NCI-H82 (cell line): Measurements from ENCODE around the gene PLPPR3.
"Not testable (repeated sequence)": the region's sequence is repeated elsewhere in the genome, so short reads cannot be mapped to it uniquely, and the experiment has no call there.

Source experiments
- DNase-seq: peaks from one replicate; lab custom pipeline; 2025; lab: John Stamatoyannopoulos, UW

The PLPPR3 gene

DNA sequence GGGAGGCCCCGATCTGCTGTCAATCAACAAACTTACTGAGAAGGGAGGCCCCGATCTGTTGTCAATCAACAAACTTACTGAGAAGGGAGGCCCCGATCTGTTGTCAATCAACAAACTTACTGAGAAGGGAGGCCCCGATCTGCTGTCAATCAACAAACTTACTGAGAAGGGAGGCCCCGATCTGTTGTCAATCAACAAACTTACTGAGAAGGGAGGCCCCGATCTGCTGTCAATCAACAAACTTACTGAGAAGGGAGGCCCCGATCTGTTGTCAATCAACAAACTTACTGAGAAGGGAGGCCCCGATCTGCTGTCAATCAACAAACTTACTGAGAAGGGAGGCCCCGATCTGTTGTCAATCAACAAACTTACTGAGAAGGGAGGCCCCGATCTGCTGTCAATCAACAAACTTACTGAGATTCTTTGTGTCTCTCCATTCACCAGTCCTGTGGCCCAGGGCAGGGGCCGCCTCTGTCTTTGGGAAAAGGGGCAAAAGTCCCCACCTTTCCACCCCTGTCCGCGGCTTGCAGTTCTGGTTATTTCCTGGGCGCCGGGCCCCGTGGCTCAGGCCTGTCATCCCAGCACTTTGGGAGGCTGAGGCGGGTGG is 32.0 kb upstream of the PLPPR3 start:
- DNase-seq = not testable (repeated sequence)

DNA sequence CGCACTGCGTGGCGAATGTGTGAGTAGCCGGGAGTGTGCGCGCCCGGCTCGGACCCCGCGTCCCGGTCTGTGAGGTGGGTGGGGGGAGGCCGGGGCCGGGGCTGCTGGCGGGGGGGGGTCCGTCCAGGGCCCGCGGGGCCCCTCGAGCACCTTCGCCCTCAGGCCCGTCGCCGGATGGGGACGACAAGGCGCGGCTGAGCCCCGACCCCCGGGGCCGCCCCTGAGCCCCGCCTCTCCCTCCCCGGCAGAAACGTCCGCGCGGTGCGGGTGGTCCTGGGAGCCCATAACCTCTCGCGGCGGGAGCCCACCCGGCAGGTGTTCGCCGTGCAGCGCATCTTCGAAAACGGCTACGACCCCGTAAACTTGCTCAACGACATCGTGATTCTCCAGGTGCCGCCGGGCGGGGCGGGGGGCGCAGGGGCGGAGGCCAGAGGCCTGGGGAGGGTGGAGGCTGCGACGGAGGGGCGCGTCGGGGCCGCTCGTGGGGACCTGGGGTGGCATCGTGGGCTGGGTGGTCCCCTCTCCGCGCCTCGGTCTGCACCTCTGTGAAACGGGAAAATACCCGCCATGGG is 31.3 kb upstream of the PLPPR3 start:
- DNase-seq = no peak

DNA sequence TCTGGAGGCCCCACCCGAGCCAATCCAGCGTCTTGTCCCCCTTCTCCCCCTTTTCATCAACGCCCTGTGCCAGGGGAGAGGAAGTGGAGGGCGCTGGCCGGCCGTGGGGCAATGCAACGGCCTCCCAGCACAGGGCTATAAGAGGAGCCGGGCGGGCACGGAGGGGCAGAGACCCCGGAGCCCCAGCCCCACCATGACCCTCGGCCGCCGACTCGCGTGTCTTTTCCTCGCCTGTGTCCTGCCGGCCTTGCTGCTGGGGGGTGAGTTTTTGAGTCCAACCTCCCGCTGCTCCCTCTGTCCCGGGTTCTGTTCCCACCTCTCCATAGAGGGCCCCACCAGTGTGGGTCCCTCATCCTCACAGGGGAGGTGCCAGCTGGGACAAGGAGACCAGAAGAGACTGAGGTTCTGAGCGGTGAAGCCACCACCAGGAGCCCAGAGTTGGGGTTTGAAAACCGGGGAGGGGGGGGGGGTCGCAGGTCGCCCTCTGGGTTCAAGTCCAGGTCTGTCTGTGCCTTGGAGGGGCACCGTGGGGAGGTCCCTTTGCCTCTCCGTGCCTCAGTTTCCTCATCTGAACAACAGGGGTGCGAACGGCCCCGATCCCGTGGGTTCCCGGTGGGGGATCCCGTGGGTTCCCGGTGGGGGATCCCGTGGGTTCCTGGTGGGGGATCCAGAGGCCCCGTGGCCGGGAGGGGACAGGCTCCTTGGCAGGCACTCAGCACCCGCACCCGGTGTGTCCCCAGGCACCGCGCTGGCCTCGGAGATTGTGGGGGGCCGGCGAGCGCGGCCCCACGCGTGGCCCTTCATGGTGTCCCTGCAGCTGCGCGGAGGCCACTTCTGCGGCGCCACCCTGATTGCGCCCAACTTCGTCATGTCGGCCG is 30.6 kb upstream of the PLPPR3 start, which contains the start of gene ELANE:
Gene ELANE, plus strand, starts transcription at position 168 of the 878 bp plus-strand sequence. Its CDS starts 26 bp downstream, at position 194.
- no peak for DNase-seq

DNA sequence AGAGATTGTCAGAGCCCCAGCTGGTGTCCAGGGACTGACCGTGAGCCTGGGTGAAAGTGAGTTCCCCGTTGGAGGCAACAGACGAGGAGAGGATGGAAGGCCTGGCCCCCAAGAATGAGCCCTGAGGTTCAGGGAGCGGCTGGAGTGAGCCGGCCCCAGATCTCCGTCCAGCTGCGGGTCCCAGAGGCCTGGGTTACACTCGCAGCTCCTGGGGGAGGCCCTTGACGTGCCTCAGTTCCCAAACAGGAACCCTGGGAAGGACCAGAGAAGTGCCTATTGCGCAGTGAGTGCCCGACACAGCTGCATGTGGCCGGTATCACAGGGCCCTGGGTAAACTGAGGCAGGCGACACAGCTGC is 29.2 kb upstream of the PLPPR3 start:
- DNase-seq = no peak

DNA sequence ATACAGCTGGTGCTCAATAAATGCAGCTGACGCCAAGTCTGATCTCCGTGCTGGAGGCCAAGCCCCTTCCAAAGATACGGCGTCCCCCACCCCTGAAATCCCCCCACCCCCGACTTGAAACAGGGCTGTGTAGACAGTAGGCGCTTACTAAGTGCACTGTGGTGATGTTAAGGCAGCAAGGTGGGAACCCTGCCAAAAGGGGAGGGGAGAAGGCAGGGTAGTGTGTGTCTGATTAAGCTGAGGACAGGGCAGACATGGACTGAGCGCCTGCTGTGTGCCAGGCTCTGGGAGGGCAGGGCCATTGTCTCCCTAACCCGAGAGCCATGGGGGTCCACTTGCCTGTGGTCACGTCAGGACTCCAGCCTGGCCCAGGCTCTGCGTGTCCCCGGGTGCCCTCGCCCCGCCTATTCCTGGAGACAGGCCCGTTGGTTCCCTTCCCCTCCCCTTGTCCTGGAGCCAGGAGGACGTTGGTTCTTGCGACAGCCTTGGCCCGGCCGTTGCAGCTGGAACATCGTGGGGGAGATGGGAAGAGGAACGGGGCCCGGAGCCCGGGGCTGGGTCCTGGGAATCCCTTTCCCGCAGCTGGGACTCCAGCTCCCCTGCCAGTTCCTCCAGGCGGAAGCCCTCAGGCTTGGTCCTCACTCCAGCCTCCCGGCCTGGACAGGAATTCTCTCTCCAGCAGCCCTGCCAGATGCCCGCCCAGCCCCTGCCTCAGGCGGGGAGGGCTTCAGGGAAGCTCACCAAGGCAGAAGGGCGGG is 28.6 kb upstream of the PLPPR3 start:
- peak; percentile 54 for DNase-seq

DNA sequence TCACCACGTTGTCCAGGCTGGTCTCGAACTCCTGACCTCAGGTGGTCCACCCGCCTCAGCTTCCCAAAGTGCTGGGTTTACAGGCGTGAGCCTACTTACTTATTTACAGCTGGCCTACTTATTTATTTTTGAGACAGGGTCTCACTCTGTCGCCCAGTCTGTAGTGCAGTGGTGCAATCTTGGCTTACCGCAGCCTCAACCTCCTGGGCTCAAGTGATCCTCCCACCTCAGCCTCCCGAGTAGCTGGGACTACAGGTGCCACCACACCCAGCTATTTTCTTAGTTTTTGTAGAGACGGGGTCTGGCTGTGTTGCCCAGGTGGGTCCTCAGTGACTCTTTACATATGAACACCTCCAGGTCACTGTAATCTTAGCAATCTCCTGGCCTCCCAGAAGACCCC is 27.4 kb upstream of the PLPPR3 start:
- not testable (repeated sequence) for DNase-seq

DNA sequence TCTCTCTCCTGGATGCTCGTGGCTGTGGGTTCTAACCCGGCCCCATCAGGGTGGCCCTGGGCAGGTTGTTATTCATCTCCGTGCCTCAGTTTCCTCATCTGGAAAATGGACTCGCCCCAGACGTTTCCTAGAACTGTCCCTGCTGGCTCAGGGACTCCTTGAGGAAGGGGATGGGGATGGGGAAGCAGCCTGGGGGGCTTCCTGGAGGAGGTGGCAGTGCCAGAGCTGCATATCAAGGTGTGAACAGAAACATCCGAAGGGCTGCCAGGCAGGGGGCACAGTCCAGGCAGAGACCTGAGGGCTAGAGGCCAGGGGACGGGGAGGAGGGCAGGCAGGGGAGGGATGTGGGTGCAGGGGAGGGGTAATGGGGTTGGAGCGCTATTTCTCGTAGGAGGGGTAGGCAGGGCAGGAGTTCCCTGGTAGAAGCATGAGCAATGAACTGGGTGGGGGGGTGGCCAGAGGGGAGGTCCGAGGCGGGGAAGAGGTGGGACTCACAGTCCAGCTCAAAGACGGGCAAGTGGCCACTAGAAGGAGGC is 26.7 kb upstream of the PLPPR3 start:
- DNase-seq = no peak

DNA sequence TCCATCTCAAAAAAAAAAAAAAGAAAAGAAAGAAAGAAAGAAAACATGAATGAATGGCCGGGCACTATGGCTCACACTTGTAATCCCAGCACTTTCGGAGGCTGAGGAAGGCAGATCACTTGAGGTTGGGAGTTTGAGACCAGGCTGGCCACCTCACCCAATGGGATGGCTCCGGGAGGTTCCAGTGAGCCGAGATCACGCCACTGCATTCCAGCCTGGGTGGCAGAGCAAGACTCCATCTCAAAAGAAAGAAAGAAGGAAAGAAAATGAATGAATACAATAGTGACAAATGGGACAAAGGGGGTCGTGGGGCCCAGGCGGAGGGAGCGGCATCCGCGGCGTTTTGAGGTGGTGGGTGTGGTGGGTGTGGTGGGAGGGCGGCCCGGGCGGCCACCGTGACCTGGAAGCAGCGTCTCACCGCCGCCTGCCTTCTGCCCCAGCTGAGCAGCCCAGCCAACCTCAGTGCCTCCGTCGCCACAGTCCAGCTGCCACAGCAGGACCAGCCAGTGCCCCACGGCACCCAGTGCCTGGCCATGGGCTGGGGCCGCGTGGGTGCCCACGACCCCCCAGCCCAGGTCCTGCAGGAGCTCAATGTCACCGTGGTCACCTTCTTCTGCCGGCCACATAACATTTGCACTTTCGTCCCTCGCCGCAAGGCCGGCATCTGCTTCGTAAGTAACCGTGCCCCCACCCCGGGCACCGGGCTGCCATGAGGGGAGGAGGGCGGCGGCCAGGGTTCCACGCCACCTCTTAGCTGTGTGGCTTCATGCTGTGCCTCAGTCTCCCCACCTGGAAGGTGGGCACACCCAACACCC is 24.2 kb upstream of the PLPPR3 start:
- no peak for DNase-seq

DNA sequence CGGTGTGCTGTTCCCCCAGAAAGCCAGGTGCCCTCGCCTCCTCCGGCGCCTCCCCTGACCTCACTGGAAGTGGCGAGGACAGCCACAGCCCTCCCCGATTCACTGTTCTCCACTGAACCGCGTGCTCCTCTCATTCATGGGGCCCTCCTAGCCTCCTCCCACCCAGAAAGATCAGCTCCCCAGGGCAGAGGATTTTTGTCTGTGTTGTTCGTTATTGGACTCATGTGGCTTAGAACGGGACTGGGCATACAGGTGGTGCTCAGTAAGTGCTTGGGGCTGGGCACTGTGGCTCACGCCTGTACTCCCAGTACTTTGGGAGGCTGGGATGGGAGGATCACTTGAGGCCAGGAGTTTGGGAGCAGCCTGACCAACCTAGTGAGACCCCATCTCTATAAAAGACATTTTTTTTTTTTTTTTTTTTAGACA is 22.8 kb upstream of the PLPPR3 start:
- DNase-seq = no peak

DNA sequence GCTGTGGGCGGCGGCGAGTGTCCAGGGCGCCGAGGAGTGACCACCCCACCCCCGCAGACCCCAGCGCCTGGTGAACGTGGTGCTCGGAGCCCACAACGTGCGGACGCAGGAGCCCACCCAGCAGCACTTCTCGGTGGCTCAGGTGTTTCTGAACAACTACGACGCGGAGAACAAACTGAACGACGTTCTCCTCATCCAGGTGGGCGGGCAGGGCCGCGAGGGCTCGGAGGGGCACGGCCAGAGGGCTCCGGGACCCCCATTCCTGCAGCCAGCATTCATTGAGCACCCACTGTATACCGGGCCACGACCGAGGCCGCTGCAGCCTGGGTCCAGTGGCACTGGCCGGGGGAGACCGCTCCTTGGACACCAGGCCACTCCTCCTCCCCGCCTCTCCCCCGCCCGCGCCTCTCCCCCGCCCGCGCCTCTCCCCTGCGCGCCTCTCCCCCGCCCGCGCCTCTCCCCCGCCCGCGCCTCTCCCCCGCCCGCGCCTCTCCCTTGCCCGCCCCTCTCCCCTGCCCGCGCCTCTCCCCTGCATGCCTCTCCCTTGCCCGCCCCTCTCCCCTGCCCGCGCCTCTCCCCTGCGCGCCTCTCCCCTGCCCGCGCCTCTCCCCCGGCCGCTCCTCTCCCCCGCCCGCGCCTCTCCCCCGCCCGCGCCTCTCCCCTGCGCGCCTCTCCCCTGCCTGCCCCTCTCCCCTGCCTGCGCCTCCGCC is 22.2 kb upstream of the PLPPR3 start:
- no peak for DNase-seq

DNA sequence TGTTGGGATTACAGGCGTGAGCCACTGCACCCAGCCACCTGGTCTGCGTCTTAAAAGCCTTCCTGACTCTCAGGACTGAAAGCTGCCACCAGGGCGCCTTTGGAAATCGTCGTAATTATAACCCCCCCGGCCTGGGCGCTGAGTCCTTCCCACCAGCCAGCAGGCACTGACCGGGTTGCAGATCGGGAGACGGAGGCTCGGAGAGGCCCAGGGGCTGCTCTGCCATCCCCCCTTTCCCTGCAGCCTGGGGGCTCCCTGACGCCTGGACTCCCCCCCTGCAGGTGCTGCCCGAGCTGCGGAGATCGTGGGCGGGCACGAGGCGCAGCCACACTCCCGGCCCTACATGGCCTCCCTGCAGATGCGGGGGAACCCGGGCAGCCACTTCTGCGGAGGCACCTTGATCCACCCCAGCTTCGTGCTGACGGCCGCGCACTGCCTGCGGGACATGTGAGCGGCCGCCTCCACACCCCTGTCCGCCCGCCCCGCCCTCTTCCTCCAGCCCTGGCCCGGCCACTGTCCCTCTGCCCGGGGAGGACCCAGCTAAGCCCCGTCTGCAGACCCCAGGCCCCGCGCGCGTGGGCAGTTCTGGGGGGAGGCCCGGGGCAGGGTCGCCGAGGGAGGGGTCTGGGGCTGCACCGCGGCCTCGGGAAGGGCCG is 21.6 kb upstream of the PLPPR3 start:
- DNase-seq = peak; percentile 29

DNA sequence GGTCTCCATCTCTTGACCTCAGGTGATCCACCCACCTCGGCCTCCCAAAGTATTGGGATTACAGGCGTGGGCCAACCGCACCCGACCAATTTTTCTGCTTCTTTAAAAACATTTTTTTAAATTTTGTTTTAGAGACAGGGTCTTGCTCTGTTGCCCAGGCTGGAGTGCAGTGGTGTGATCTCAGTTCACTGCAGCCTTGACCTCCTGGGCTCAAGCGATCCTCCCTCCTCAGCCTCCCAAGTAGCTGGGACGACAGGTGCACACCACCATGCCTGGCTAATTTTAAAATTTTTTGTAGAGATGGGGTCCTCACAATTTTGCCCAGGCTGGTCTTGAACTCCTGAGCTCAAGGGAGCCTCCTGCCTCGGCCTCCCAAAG is 21.0 kb upstream of the PLPPR3 start:
- not testable (repeated sequence) for DNase-seq

DNA sequence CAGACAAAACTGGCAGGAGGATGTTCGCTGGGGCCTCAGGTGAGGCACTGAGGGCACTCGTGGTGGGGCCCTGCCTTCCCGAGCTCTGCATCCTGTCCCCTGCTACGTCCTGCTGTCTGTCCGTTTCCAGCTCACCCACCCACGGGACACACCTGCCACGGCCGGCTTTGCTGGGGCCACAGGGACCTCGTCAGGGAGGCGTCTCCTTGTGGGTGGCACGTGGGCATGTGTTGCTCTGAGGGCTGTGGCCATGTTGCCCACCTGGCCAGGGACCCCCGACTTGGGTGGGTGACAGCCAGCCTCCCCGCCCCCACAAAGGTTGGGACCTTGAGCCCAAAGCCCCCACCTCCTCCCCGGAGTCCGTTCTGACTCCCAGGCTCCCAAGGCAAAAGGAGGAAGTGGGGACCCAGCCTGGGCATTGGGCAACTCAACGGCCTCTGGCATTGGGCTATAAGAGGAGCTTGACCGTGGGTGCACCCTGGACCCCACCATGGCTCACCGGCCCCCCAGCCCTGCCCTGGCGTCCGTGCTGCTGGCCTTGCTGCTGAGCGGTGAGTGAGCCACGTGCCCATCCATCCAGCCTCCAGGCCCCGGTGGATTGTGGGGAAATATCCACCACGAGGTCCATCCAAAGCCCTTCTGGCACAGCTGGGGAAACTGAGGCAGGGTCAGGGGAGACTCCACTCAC is 18.9 kb upstream of the PLPPR3 start, which contains the start of gene PRTN3:
Gene PRTN3, plus strand, starts transcription at position 481 of the 688 bp plus-strand sequence. Its CDS starts 10 bp downstream, at position 491.
- DNase-seq = no peak

DNA sequence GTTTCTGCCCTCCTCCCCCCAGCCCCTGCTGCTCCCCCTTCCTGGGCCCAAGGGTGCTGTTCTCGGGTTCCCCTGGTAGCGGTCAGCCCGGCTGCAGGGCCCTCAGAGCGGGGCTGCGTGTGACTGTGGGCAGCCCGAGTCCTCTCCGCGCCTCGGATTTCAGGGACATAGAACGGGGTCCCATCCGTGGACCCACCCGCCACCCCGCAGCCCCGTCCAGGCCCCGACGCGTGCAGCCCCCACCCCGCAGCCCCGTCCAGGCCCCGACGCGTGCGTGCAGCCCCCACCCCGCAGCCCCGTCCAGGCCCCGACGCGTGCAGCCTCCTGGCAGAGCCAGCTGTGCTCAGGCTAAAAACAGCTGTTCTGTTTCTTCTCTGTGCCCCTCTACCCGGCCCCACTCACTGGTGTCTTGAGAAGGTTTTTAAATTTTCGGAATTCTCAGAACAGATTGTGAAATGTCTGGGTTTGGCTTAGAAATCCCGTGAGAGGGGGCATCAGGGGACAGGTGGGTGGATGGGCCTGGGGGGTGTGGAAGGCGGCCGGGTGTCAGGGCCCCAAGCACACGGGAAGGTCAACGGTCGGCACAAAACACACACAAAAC is 13.6 kb upstream of the PLPPR3 start:
- no peak for DNase-seq

DNA sequence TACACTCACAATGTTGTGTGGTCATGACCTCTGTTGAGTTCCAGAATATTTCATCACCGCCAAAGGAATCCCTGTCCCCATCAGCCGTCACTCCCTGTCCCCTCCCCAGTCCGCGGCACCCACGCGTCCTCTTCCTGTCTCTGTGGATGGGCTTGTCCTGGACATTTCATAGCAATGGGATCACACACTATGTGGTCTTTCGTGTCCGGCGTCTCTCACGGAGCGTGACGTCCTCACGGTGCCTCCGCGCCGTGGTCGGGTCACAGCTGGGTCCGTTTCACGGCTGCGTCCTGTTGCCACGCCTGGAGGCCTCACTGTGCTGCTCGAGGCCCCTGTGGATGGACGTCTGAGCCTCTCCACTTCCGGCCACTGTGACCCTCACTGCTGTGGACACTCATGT is 12.5 kb upstream of the PLPPR3 start:
- DNase-seq = no peak

DNA sequence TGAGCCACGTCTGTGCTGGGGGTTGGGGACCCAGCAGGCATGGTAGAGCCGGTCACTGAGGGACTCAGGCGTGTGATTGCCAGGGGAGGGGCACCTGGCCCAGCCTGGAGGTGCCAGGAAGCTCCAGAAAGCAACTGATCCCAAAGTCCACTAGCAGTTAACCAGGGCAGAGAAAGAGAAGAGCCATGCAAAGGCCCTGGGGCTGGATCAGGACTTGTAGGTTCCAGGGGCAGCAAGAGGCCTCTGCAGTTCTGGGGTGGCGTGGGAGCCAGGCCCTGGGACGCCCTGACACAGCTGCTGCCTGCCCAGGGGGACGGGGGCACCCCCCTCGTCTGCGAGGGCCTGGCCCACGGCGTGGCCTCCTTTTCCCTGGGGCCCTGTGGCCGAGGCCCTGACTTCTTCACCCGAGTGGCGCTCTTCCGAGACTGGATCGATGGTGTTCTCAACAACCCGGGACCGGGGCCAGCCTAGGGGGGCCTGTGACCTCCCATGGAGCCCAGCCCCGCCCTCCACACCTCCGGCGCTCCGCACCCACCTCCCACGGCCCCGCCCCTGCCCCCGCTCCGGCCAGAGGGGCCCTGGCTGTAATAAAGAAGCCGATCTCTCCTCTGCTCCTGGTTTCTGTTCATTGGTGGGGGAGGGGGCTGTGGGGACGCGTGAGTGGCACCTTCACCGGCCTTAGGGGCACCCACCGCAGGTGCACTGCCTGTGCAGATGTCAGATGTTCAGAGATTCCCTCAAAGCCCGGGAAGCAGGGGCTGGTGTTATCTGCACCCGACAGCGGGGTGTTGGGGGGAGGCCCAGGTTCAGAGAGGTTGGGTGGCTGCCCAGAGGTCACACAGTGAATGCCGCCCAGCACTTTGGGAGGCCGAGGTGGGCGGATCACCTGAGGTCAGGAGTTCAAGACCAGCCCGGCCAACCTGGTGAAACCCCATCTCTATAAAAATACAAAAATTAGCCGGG is 9.9 kb upstream of the PLPPR3 start:
- no peak for DNase-seq

DNA sequence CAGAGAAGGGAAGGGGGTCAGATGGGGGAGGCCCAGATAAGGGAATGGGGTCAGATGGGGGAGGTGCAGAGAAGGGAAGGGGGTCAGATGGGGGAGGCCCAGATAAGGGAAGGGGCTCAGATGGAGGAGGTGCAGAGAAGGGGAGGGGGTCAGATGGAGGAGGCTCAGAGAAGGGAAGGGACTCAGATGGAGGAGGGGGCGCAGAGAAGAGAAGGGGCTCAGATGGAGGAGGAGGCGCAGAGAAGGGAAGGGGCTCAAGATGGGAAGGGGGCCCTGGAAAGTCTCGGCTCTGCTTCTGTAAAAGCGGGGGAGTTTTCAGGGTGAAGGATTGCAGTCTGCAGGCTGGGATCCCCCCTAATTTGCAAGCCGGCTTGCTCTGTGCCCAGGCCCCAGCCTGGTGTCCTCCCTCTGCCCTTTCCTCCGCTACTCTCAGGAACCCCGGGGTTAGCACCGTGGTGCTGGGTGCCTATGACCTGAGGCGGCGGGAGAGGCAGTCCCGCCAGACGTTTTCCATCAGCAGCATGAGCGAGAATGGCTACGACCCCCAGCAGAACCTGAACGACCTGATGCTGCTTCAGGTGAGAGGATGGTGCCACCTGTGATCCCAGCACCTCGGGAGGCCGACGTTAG is 7.5 kb upstream of the PLPPR3 start:
- DNase-seq = no peak
